ENCODE data around the gene ICA1. TPM values are rescaled to one million over a fixed set of nuclear protein-coding genes. Genes with fewer than 3 reads are reported as not detected.

The ICA1 gene
- total RNA-seq, 1 experiment from 2014 or later = 31.5 TPM

- intact Hi-C loops (cut with micrococcal nuclease) = no loop called here
- no peak overlapping the region for H3K27ac Mint-ChIP-seq (ENCODE audit: low read depth, unreplicated experiment)
- H3K27me3 Mint-ChIP-seq (ENCODE audit: insufficient read depth, unreplicated experiment) = no peaks in the 10 kb centered on the region
- POLR2A ChIA-PET = no interaction called here
- no TSS peak for BruUV-seq (replicated peaks)
- CTCF ChIA-PET = interaction anchor here (0.6 to 0.7 kb wide), 2 partner anchors 104 to 1222 kb away, joined by 3 read pairs; no protein-coding TSS in a partner anchor
- DNase-seq (ENCODE audit: unreplicated experiment) = no peak
- TF ChIP-seq CTCF (IDR thresholded peaks at IDR 0.05; ENCODE audit: unreplicated experiment) = no peak
- no peaks in the 10 kb centered on the region for H3K4me1 Mint-ChIP-seq (ENCODE audit: insufficient read depth, unreplicated experiment)
- peaks cover 6% of the 10 kb centered on the region for H3K36me3 Mint-ChIP-seq (ENCODE audit: insufficient read depth, unreplicated experiment)
- H3K9me3 Mint-ChIP-seq (ENCODE audit: unreplicated experiment) = no peaks in the 10 kb centered on the region
- H3K4me3 Mint-ChIP-seq (ENCODE audit: unreplicated experiment) = no peak overlapping the region
Observed at GRCh38 chr7:8152489-8153192, 109.3 kb downstream of the ICA1 start.

GRCh38 chr7:8151161-8151725 is 110.7 kb downstream of the ICA1 start:
- CTCF ChIA-PET = no interaction called here
- Mint-ChIP-seq H3K36me3 (ENCODE audit: insufficient read depth, unreplicated experiment) (no peaks in the 10 kb centered on the region), H3K27me3 (ENCODE audit: insufficient read depth, unreplicated experiment) (no peaks in the 10 kb centered on the region), H3K27ac (ENCODE audit: low read depth, unreplicated experiment) (no peak overlapping the region), H3K9me3 (ENCODE audit: unreplicated experiment) (no peaks in the 10 kb centered on the region), H3K4me1 (ENCODE audit: insufficient read depth, unreplicated experiment) (no peaks in the 10 kb centered on the region), H3K4me3 (ENCODE audit: unreplicated experiment) (no peak overlapping the region)
- no peak for DNase-seq (ENCODE audit: unreplicated experiment)
- no peak for TF ChIP-seq CTCF (IDR thresholded peaks at IDR 0.05; ENCODE audit: unreplicated experiment)
- POLR2A ChIA-PET = no interaction called here
- no TSS peak for BruUV-seq (replicated peaks)
- intact Hi-C loops (cut with micrococcal nuclease) = no loop called here

GRCh38 chr7:8149222-8149621 is 112.7 kb downstream of the ICA1 start:
- no peaks in the 10 kb centered on the region for H3K9me3 Mint-ChIP-seq (ENCODE audit: unreplicated experiment)
- intact Hi-C loops (cut with micrococcal nuclease) = no loop called here
- POLR2A ChIA-PET = interaction anchor here (0.6 kb wide), 1 partner anchor 28 kb away, joined by 3 read pairs; no protein-coding TSS in a partner anchor
- no peak for TF ChIP-seq CTCF (IDR thresholded peaks at IDR 0.05; ENCODE audit: unreplicated experiment)
- H3K4me3 Mint-ChIP-seq (ENCODE audit: unreplicated experiment) = no peak overlapping the region
- DNase-seq (ENCODE audit: unreplicated experiment) = no peak
- no peaks in the 10 kb centered on the region for H3K36me3 Mint-ChIP-seq (ENCODE audit: insufficient read depth, unreplicated experiment)
- BruUV-seq (replicated peaks) = no TSS peak
- H3K27me3 Mint-ChIP-seq (ENCODE audit: insufficient read depth, unreplicated experiment) = no peaks in the 10 kb centered on the region
- no peaks in the 10 kb centered on the region for H3K4me1 Mint-ChIP-seq (ENCODE audit: insufficient read depth, unreplicated experiment)
- CTCF ChIA-PET = interaction anchor here (0.7 kb wide), 1 partner anchor 44 kb away, joined by 3 read pairs; no protein-coding TSS in a partner anchor
- H3K27ac Mint-ChIP-seq (ENCODE audit: low read depth, unreplicated experiment) = no peak overlapping the region

GRCh38 chr7:8147760-8148463 is 114.1 kb downstream of the ICA1 start:
- Mint-ChIP-seq H3K27me3 (ENCODE audit: insufficient read depth, unreplicated experiment) (no peaks in the 10 kb centered on the region), H3K36me3 (ENCODE audit: insufficient read depth, unreplicated experiment) (no peaks in the 10 kb centered on the region), H3K9me3 (ENCODE audit: unreplicated experiment) (no peaks in the 10 kb centered on the region), H3K4me3 (ENCODE audit: unreplicated experiment) (no peak overlapping the region), H3K4me1 (ENCODE audit: insufficient read depth, unreplicated experiment) (no peaks in the 10 kb centered on the region), H3K27ac (ENCODE audit: low read depth, unreplicated experiment) (no peak overlapping the region)
- TF ChIP-seq CTCF (IDR thresholded peaks at IDR 0.05; ENCODE audit: unreplicated experiment) = no peak
- ChIA-PET CTCF (interaction anchor here (0.6 to 0.7 kb wide), 2 partner anchors 31 to 1567 kb away, joined by 4 to 7 read pairs; no protein-coding TSS in a partner anchor), POLR2A (interaction anchor here (0.7 kb wide), 1 partner anchor 182 kb away, joined by 4 read pairs; no protein-coding TSS in a partner anchor)
- no peak for DNase-seq (ENCODE audit: unreplicated experiment)
- no TSS peak for BruUV-seq (replicated peaks)
- intact Hi-C loops (cut with micrococcal nuclease) = no loop called here

Data from MCF 10A (cell line).